Gastroesophageal sphincter (tissue), 4 donors: Measurements from ENCODE around the gene IL10. TPM values are rescaled to one million over a fixed set of nuclear protein-coding genes. Genes with fewer than 3 reads are reported as not detected.

Experiments used
- ATAC-seq: fragments of 150-250 bp; one replicate; pipeline ENCODE4 v1.9.1; 2016; ENCODE audit warnings: mild to moderate bottlenecking, moderate library complexity
- H3K27ac ChIP-seq, 4 donors: fragments of 200-600 bp; sonication (generic) in 3 of 4; 1 replicate in 3 of 4; 2 replicates in 1 of 4; pipeline ENCODE4 v1.5.1; 2016 to 2019
- H3K27me3 ChIP-seq: fragments of 200-600 bp; sonication (generic); one replicate; pipeline ENCODE4 v1.5.1; 2019
- H3K36me3 ChIP-seq, 2 donors: fragments of 200-600 bp; sonication (generic); one replicate each; pipeline ENCODE4 v1.5.1; 2019; ENCODE audit warnings: control low read depth in 1 of 2
- H3K4me1 ChIP-seq, 3 donors: fragments of 200-600 bp; sonication (generic); 1 replicate in 2 of 3; 2 replicates in 1 of 3; pipeline ENCODE4 v1.5.1; 2016 to 2019; ENCODE audit warnings: control low read depth in 2 of 3
- H3K4me3 ChIP-seq, 2 donors: fragments of 200-600 bp; sonication (generic); one replicate each; pipeline ENCODE4 v1.5.1; 2019; ENCODE audit warnings: mild to moderate bottlenecking in 1 of 2, moderate library complexity in 1 of 2
- H3K9me3 ChIP-seq, 3 donors: fragments of 200-600 bp; sonication (generic); one replicate each; pipeline ENCODE4 v1.5.1; 2017 to 2019; ENCODE audit warnings: control low read depth in 2 of 3
- CTCF ChIP-seq, 4 experiments: fragments of 200-600 bp in 2 of 4; fragments of 450-650 bp in 2 of 4; sonication (generic) in 1 of 4; IDR thresholded peaks; one replicate each; pipeline ENCODE4 v1.5.1; 2017 to 2019; ENCODE audit warnings: antibody characterized with exemption in 4 of 4, mild to moderate bottlenecking in 2 of 4, moderate library complexity in 2 of 4
- EP300 ChIP-seq: sonication (generic); formaldehyde crosslinking; IDR thresholded peaks from one replicate; pipeline ENCODE4 v1.6.1; 2017; ENCODE audit warnings: antibody characterized with exemption, mild to moderate bottlenecking
- POLR2A ChIP-seq, 2 donors: fragments of 450-650 bp; IDR thresholded peaks; one replicate each; pipeline ENCODE4 v1.6.1; 2017; ENCODE audit warnings: antibody characterized with exemption in 2 of 2, mild to moderate bottlenecking in 2 of 2, moderate library complexity in 1 of 2
- POLR2AphosphoS5 ChIP-seq: sonication (generic); formaldehyde crosslinking; IDR thresholded peaks from one replicate; pipeline ENCODE4 v1.6.1; 2017; ENCODE audit warnings: antibody characterized with exemption
- WGBS, 2 donors: methylation state at CpG; one replicate each; pipeline ENCODE4 v1.1.5; 2018; ENCODE audit warnings: low coverage in 1 of 2; 5-methylcytosine and 5-hydroxymethylcytosine counted together
- total RNA-seq, 4 donors: library from RNA; depleted of rRNA; stranded (reverse); fragments of >200 nt; gene quantifications; one replicate each; pipeline ENCODE4 v1.1.0, GENCODE V29; 2016

The IL10 gene
- total RNA-seq, 4 donors from 2014 or later = 0.45 to 9.3 (median 2.3) TPM

GRCh38 chr1:206741142-206741701 lies 31.1 kb downstream of the IL10 start:
- H3K4me3 ChIP-seq = no peak overlapping the region
- no peak overlapping the region for H3K27ac ChIP-seq

GRCh38 chr1:206739411-206740076 lies 32.8 kb downstream of the IL10 start:
- H3K9me3 ChIP-seq = no peaks in the 10 kb centered on the region
- H3K27me3 ChIP-seq = no peaks in the 10 kb centered on the region
- 15 to 51% methylated on average over 5 of the region's 5 CpGs for WGBS, 2 donors
- ATAC-seq = peak; percentile 25
- no peak for TF ChIP-seq POLR2AphosphoS5
- TF ChIP-seq EP300 = no peak
- no peak for TF ChIP-seq POLR2A (IDR thresholded peaks at IDR 0.05)
- TF ChIP-seq CTCF (IDR thresholded peaks at IDR 0.05) = no peak
- no peak overlapping the region for H3K4me3 ChIP-seq
- H3K36me3 ChIP-seq = peaks cover 0 to 14% of the 10 kb centered on the region in 2 donors
- H3K27ac ChIP-seq = no peak overlapping the region
- peaks cover 0 to 30% (median 0%) of the 10 kb centered on the region in 3 donors for H3K4me1 ChIP-seq

More at GRCh38 chr1:206741142-206741701, 31.1 kb downstream of the IL10 start:
- no peak for TF ChIP-seq POLR2A (IDR thresholded peaks at IDR 0.05)
- TF ChIP-seq EP300 = no peak
- TF ChIP-seq POLR2AphosphoS5 = no peak
- TF ChIP-seq CTCF (IDR thresholded peaks at IDR 0.05) = no peak
- Histone ChIP-seq H3K4me1 (peaks cover 0 to 25% (median 0%) of the 10 kb centered on the region in 3 donors), H3K27me3 (no peaks in the 10 kb centered on the region), H3K36me3 (no peaks in the 10 kb centered on the region), H3K9me3 (no peaks in the 10 kb centered on the region)
- ATAC-seq = no peak
- WGBS, 2 donors = 70 to 81% methylated on average over 2 to 5 of the region's 6 CpGs

GRCh38 chr1:206738370-206739366 lies 33.6 kb downstream of the IL10 start:
- Histone ChIP-seq H3K27me3 (no peaks in the 10 kb centered on the region), H3K36me3 (peaks cover 0 to 22% of the 10 kb centered on the region in 2 donors), H3K4me1 (peaks cover 0 to 33% (median 0%) of the 10 kb centered on the region in 3 donors), H3K4me3 (no peak overlapping the region), H3K27ac (no peak overlapping the region), H3K9me3 (no peaks in the 10 kb centered on the region)
- WGBS, 2 donors = 70 to 74% methylated on average over 3 of the region's 3 CpGs
- ATAC-seq = no peak
- TF ChIP-seq POLR2A (IDR thresholded peaks at IDR 0.05) (no peak), CTCF (IDR thresholded peaks at IDR 0.05) (peak in 1 of 4 experiments; percentile 10)

- H3K4me3 ChIP-seq = no peak overlapping the region
- ATAC-seq = no peak
- 12 to 41% methylated on average over 3 of the region's 3 CpGs for WGBS, 2 donors
- peaks cover 0 to 32% of the 10 kb centered on the region in 2 donors for H3K36me3 ChIP-seq
- peaks cover 0 to 33% (median 0%) of the 10 kb centered on the region in 3 donors for H3K4me1 ChIP-seq
- no peak for TF ChIP-seq POLR2A (IDR thresholded peaks at IDR 0.05)
- H3K9me3 ChIP-seq = no peaks in the 10 kb centered on the region
- H3K27me3 ChIP-seq = no peaks in the 10 kb centered on the region
- H3K27ac ChIP-seq = peak overlapping the region in 3 of 4 donors; percentile 12 to 35 (median 26)
Measured at GRCh38 chr1:206737729-206738201, 34.5 kb downstream of the IL10 start.
